Left lung (tissue), 10 donors: Measurements from ENCODE around the gene TMPO. TPM values are rescaled to one million over a fixed set of nuclear protein-coding genes. Genes with fewer than 3 reads are reported as not detected.

Experiments
- ATAC-seq: fragments of 200-7000 bp; cut with Tn5 transposase; one replicate; pipeline ENCODE4 v1.9.1; 2020; ENCODE audit warnings: moderate library complexity
- DNase-seq, 4 donors: peaks; one replicate each; pipeline ENCODE4 v3.0.0-alpha.2; 2013 to 2020
- H3K27ac ChIP-seq, 2 donors: fragments of 200-600 bp; sonication (generic) in 1 of 2; one replicate each; pipeline versions ENCODE4 v1.5.0 to v1.8.0; 2020 to 2021
- H3K27me3 ChIP-seq, 2 donors: fragments of 200-600 bp; sonication (generic) in 1 of 2; one replicate each; pipeline versions ENCODE4 v1.5.0 to v1.8.0; 2020 to 2021
- H3K36me3 ChIP-seq, 2 donors: fragments of 200-600 bp; sonication (generic) in 1 of 2; one replicate each; pipeline versions ENCODE4 v1.5.0 to v1.8.0; 2020 to 2021
- H3K4me1 ChIP-seq, 2 donors: fragments of 200-600 bp; one replicate each; pipeline ENCODE4 v1.8.0; 2021
- H3K4me3 ChIP-seq, 2 donors: fragments of 200-600 bp; sonication (generic) in 1 of 2; one replicate each; pipeline versions ENCODE4 v1.5.0 to v1.8.0; 2020 to 2021; ENCODE audit warnings: mild to moderate bottlenecking in 1 of 2
- H3K9me3 ChIP-seq, 2 donors: fragments of 200-600 bp; sonication (generic) in 1 of 2; one replicate each; pipeline versions ENCODE4 v1.5.0 to v1.8.0; 2020 to 2021
- CTCF ChIP-seq, 2 donors: fragments of 200-600 bp; sonication (generic) in 1 of 2; IDR thresholded peaks; one replicate each; pipeline versions ENCODE4 v1.5.0 to v1.8.0; 2021; ENCODE audit warnings: antibody characterized with exemption in 2 of 2
- intact Hi-C, 2 donors: fragments of 100-400 bp; cut with DNase I; formaldehyde crosslinking; loops; one replicate each; pipeline versions ENCODE4 v1.11.2 to v1.14.2; 2022
- polyA plus RNA-seq, 6 donors: library from polyadenylated mRNA; unstranded; fragments of 120-200 nt; gene quantifications; one replicate each; pipeline ENCODE4 v1.2.1, GENCODE V29; 2013; ENCODE audit not compliant: insufficient read length in 6 of 6
- total RNA-seq, 2 donors: library from RNA; stranded (reverse); fragmentation: NEBNext Ultra II Directional; extraction: Animal tissue kit (Norgen Biotek cat#: 25700); gene quantifications; one replicate each; pipeline ENCODE4 v1.2.1, GENCODE V29; 2021
- donor health status: DM: no; HTN: yes; CAD: no.
- donor health status: DM: no; HTN: no; CAD: no.

TMPO gene
- total and polyA plus RNA-seq, 8 donors: 53.4 to 262 (median 198) TPM

- DNase-seq (no peak), ATAC-seq (no peak)
- no peak overlapping the region for H3K27ac ChIP-seq
- no peaks in the 10 kb centered on the region for H3K9me3 ChIP-seq
- peaks cover 0 to 60% of the 10 kb centered on the region in 2 donors for H3K36me3 ChIP-seq
- H3K4me3 ChIP-seq: no peak overlapping the region
- intact Hi-C loops: no loop called here
- H3K27me3 ChIP-seq: no peaks in the 10 kb centered on the region
- TF ChIP-seq CTCF (IDR thresholded peaks at IDR 0.05): no peak
- no peaks in the 10 kb centered on the region for H3K4me1 ChIP-seq
These were observed 14.7 kb downstream of the TMPO start for GRCh38 chr12:98530068-98530467.

GRCh38 chr12:98532687-98533304 lies 17.4 kb downstream of the TMPO start:
- TF ChIP-seq CTCF (IDR thresholded peaks at IDR 0.05): peak; percentile 37 to 64

GRCh38 chr12:98533723-98534251 lies 18.4 kb downstream of the TMPO start:
- H3K36me3 ChIP-seq: peaks cover 0 to 68% of the 10 kb centered on the region in 2 donors
- no peak for TF ChIP-seq CTCF (IDR thresholded peaks at IDR 0.05)
- ATAC-seq: no peak
- no peak overlapping the region for H3K27ac ChIP-seq
- H3K27me3 ChIP-seq: no peaks in the 10 kb centered on the region
- H3K9me3 ChIP-seq: no peaks in the 10 kb centered on the region
- intact Hi-C loops: no loop called here
- no peak for DNase-seq
- no peaks in the 10 kb centered on the region for H3K4me1 ChIP-seq
- no peak overlapping the region for H3K4me3 ChIP-seq

More at GRCh38 chr12:98532687-98533304, 17.4 kb downstream of the TMPO start:
- Histone ChIP-seq H3K36me3 (peaks cover 0 to 68% of the 10 kb centered on the region in 2 donors), H3K27ac (no peak overlapping the region), H3K4me1 (no peaks in the 10 kb centered on the region), H3K4me3 (no peak overlapping the region), H3K27me3 (no peaks in the 10 kb centered on the region), H3K9me3 (no peaks in the 10 kb centered on the region)
- intact Hi-C loops: no loop called here
- DNase-seq (no peak), ATAC-seq (peak; percentile 76)

GRCh38 chr12:98538031-98538430 lies 22.6 kb downstream of the TMPO start:
- Histone ChIP-seq H3K9me3 (no peaks in the 10 kb centered on the region), H3K36me3 (peaks cover 0 to 64% of the 10 kb centered on the region in 2 donors), H3K27me3 (no peaks in the 10 kb centered on the region), H3K27ac (no peak overlapping the region), H3K4me1 (no peaks in the 10 kb centered on the region), H3K4me3 (no peak overlapping the region)
- ATAC-seq (no peak), DNase-seq (no peak)
- no peak for TF ChIP-seq CTCF (IDR thresholded peaks at IDR 0.05)
- intact Hi-C loops: no loop called here

GRCh38 chr12:98543701-98544100 lies 28.3 kb downstream of the TMPO start:
- intact Hi-C loops: no loop called here
- no peak for DNase-seq
- Histone ChIP-seq H3K9me3 (no peaks in the 10 kb centered on the region), H3K4me3 (no peak overlapping the region), H3K27ac (no peak overlapping the region), H3K4me1 (no peaks in the 10 kb centered on the region), H3K36me3 (peaks cover 0 to 68% of the 10 kb centered on the region in 2 donors), H3K27me3 (no peaks in the 10 kb centered on the region)
- no peak for TF ChIP-seq CTCF (IDR thresholded peaks at IDR 0.05)
- no peak for ATAC-seq
